IPS-NIHi7 (cell line): Measurements from ENCODE around the gene ZP4.
"Not testable (repeated sequence)": the region's sequence is repeated elsewhere in the genome, so short reads cannot be mapped to it uniquely, and the experiment has no call there.

Experiments used
- DNase-seq: peaks from one replicate; pipeline ENCODE4 v3.0.0; 2012; ENCODE audit warnings: mixed read lengths; ENCODE audit errors: extremely low spot score

ZP4 gene

GRCh38 chr1:237877631-237878030 is 13.1 kb downstream of the ZP4 start:
- DNase-seq, result no peak

GRCh38 chr1:237875291-237875690 is 15.4 kb downstream of the ZP4 start:
- no peak for DNase-seq

- peak; percentile 71 for DNase-seq
These were observed 17.1 kb downstream of the ZP4 start for GRCh38 chr1:237873487-237874211.

GRCh38 chr1:237868817-237869600 is 21.7 kb downstream of the ZP4 start:
- no peak for DNase-seq

GRCh38 chr1:237867380-237867888 is 23.3 kb downstream of the ZP4 start:
- no peak for DNase-seq

GRCh38 chr1:237864338-237865244 is 26.1 kb downstream of the ZP4 start:
- DNase-seq, result peak; percentile 81

GRCh38 chr1:237863234-237863633 is 27.5 kb downstream of the ZP4 start:
- no peak for DNase-seq

- DNase-seq, result no peak
These were observed 28.8 kb downstream of the ZP4 start for GRCh38 chr1:237861944-237862343.

GRCh38 chr1:237858992-237859391 is 31.7 kb downstream of the ZP4 start:
- DNase-seq, result no peak

- DNase-seq, result no peak
These were observed 33.3 kb downstream of the ZP4 start for GRCh38 chr1:237857455-237857854.

GRCh38 chr1:237852342-237852741 is 38.4 kb downstream of the ZP4 start:
- DNase-seq, result no peak

- DNase-seq, result peak; percentile 80
These were observed 39.4 kb downstream of the ZP4 start for GRCh38 chr1:237851210-237851845.

GRCh38 chr1:237843516-237843915 is 47.2 kb downstream of the ZP4 start:
- DNase-seq, result not testable (repeated sequence)

GRCh38 chr1:237841485-237841884 is 49.2 kb downstream of the ZP4 start:
- no peak for DNase-seq

GRCh38 chr1:237838904-237839534 is 51.7 kb downstream of the ZP4 start:
- no peak for DNase-seq

GRCh38 chr1:237838320-237838719 is 52.4 kb downstream of the ZP4 start:
- DNase-seq, result no peak

GRCh38 chr1:237834461-237834860 is 56.3 kb downstream of the ZP4 start:
- no peak for DNase-seq

- DNase-seq, result no peak
These were observed 56.7 kb downstream of the ZP4 start for GRCh38 chr1:237834048-237834447.

GRCh38 chr1:237832858-237833257 is 57.9 kb downstream of the ZP4 start:
- no peak for DNase-seq
